Limb (tissue), 2 donors: ENCODE data around the gene NFAM1.

Experiments used
- DNase-seq, 2 donors: peaks; one replicate each; pipeline ENCODE4 v3.0.0-alpha.2; 2016; ENCODE audit errors: extremely low spot score in 2 of 2

NFAM1 gene

GRCh38 chr22:42361523-42361922, 70.7 kb downstream of the NFAM1 start:
- DNase-seq: no peak

- DNase-seq: no peak
Observed at GRCh38 chr22:42360348-42360747, 71.9 kb downstream of the NFAM1 start.

- no peak for DNase-seq
Observed at GRCh38 chr22:42358643-42359558, 73.3 kb downstream of the NFAM1 start.

GRCh38 chr22:42357634-42358296, 74.4 kb downstream of the NFAM1 start:
- no peak for DNase-seq

GRCh38 chr22:42357221-42357620, 75.0 kb downstream of the NFAM1 start:
- DNase-seq: no peak

GRCh38 chr22:42356533-42356932, 75.7 kb downstream of the NFAM1 start:
- no peak for DNase-seq

GRCh38 chr22:42353883-42354727, 78.1 kb downstream of the NFAM1 start:
- DNase-seq: peak in 1 of 2 donors; percentile 66

GRCh38 chr22:42350373-42350772, 81.8 kb downstream of the NFAM1 start:
- DNase-seq: no peak

- peak in 1 of 2 donors; percentile 78 for DNase-seq
Observed at GRCh38 chr22:42347281-42347824, 84.8 kb downstream of the NFAM1 start.

- DNase-seq: no peak
Observed at GRCh38 chr22:42346722-42347121, 85.5 kb downstream of the NFAM1 start.

- DNase-seq: no peak
Observed at GRCh38 chr22:42345458-42345857, 86.7 kb downstream of the NFAM1 start.

GRCh38 chr22:42344361-42344905, 87.8 kb downstream of the NFAM1 start:
- DNase-seq: peak in 1 of 2 donors; percentile 73

- peak in 1 of 2 donors; percentile 67 for DNase-seq
Observed at GRCh38 chr22:42343531-42344081, 88.6 kb downstream of the NFAM1 start.

GRCh38 chr22:42343121-42343454, 89.1 kb downstream of the NFAM1 start:
- DNase-seq: peak in 1 of 2 donors; percentile 64

GRCh38 chr22:42342426-42343120, 89.6 kb downstream of the NFAM1 start:
- DNase-seq: no peak

- DNase-seq: no peak
Observed at GRCh38 chr22:42341779-42342178, 90.4 kb downstream of the NFAM1 start.

- peak in 1 of 2 donors; percentile 71 for DNase-seq
Observed at GRCh38 chr22:42340829-42341383, 91.3 kb downstream of the NFAM1 start.

- DNase-seq: no peak
Observed at GRCh38 chr22:42340150-42340549, 92.1 kb downstream of the NFAM1 start.

GRCh38 chr22:42338479-42338878, 93.7 kb downstream of the NFAM1 start:
- DNase-seq: no peak

- no peak for DNase-seq
Observed at GRCh38 chr22:42337356-42337755, 94.8 kb downstream of the NFAM1 start.
